MM.1S (cell line): ENCODE results near the gene IL1RAPL1.

Source experiments
- CTCF ChIP-seq: fragments of 300-600 bp; sonication (generic); IDR thresholded peaks from 2 replicates; pipeline ENCODE4 v1.5.1; 2016; ENCODE audit warnings: antibody characterized with exemption, low read length, mixed read lengths
- EZH2 ChIP-seq: fragments of 300-600 bp; sonication (generic); optimal IDR thresholded peaks from 2 replicates; pipeline ENCODE3; 2017; ENCODE audit warnings: low read depth, mild to moderate bottlenecking, antibody characterized with exemption, low read length, mixed read lengths

GRCh38 chrX:28709421-28709820 is 122.2 kb downstream of the IL1RAPL1 start:
- no peak for TF ChIP-seq CTCF
- TF ChIP-seq EZH2: no peak
